SKM-1 (cell line): Measurements from ENCODE around the gene PIGQ.

Experiments
- DNase-seq: peaks from one replicate; lab custom pipeline; 2025; ENCODE audit not compliant: unreplicated experiment; lab: John Stamatoyannopoulos, UW

PIGQ gene

DNA sequence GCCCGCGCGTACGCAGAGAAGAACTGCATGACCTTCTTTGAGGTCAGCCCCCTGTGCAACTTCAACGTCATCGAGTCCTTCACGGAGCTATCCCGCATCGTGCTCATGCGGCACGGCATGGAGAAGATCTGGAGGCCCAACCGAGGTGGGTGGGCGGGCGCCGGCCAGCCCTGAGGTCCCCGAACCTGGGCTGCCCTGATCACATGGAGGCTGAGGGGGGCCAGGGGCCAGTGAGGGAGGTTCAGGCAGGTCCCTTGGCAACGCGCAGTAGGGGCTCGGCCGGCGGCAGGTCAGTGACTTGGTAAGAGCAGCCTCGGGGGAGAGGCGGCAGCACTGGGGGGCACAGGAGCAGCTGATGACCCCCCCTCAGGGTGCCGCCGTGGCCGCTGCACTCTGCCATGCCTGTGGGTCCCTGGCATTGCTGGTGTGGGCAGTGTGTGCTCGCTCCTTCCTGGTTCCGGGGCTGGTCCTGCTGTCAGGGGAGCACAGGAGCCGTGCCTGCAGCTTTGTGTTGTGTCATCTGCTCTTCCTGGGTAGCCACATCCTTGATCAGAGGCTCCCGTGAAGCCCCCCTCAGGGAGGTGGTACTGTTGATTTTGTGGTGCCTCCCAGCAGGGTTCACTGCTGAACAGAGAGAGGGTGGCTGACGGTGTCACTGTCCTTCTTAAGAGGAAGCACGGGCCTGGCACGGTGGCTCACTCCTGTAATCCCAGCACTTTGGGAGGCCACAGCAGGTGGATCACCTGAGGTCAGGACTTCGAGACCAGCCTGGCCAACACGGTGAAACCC lies 56.4 kb downstream of the PIGQ start:
- DNase-seq, result no peak

GRCh38 chr16:626787-627453 lies 57.2 kb downstream of the PIGQ start:
- no peak for DNase-seq

GRCh38 chr16:627454-628239 lies 57.9 kb downstream of the PIGQ start:
- no peak for DNase-seq

GRCh38 chr16:628321-629061 lies 58.7 kb downstream of the PIGQ start:
- no peak for DNase-seq

DNA sequence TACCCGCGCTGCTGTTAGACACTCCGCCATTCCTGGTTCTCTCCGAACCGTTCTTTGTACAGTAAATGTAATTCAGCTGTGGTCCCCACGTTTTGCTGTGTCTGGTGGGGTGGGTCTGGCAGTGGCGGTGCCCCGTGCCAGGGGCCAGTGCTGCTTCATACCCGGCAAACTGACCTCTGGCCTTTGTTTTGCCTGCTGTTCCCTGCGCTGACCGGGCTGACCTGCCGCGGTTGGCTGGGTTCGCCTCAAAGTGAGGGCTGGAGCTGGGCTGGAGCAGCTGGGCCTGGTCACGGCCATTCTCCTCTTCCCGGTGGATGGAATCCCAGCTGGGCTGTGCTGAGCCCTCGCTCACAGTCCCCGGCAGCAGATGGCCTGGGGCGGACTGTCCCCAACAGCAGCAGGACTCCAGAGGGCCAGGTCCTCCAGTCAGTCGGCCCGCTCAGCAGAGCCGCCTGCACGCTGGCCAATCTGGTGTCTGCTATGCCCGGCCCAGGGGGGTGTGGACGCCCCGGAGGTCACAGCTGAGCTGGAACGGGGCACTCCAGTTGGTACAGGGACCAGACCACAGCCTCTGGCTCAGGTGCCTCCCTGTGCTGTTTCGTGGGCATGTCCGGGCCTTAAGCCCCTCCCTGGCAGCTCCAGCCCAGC lies 59.5 kb downstream of the PIGQ start:
- no peak for DNase-seq

- DNase-seq, result no peak
Measured at GRCh38 chr16:629833-630248, 60.1 kb downstream of the PIGQ start.

- DNase-seq, result no peak
Measured at GRCh38 chr16:630249-630814, 60.6 kb downstream of the PIGQ start.

- DNase-seq, result no peak
Measured at GRCh38 chr16:630815-631405, 61.1 kb downstream of the PIGQ start, which contains the start of gene WFIKKN1. Gene WFIKKN1, plus strand, starts transcription at chr16:630985. Its CDS starts 269 bp downstream, at chr16:631254.

DNA sequence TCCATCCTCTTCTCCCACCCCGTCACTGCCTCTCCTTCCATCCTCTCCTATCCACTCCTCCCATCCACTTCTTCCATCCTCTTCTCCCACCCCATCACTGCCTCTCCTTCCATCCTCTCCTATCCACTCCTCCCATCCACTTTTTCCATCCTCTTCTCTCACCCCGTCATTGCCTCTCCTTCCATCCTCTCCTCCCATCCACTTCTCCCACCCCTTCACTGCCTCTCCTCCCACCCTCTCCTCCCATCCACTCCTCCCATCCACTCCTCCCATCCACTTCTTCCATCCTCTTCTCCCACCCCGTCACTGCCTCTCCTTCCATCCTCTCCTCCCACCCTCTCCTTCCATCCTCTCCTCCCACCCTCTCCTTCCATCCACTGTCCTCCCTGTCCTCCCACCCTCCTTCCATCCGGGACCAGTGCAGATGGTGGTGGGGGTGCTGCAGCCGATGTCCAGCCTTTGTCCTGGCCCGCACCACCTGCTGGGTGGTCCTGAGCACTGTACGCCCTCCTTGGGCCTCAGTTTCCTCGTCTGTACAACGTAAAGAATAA lies 62.1 kb downstream of the PIGQ start:
- DNase-seq, result no peak

DNA sequence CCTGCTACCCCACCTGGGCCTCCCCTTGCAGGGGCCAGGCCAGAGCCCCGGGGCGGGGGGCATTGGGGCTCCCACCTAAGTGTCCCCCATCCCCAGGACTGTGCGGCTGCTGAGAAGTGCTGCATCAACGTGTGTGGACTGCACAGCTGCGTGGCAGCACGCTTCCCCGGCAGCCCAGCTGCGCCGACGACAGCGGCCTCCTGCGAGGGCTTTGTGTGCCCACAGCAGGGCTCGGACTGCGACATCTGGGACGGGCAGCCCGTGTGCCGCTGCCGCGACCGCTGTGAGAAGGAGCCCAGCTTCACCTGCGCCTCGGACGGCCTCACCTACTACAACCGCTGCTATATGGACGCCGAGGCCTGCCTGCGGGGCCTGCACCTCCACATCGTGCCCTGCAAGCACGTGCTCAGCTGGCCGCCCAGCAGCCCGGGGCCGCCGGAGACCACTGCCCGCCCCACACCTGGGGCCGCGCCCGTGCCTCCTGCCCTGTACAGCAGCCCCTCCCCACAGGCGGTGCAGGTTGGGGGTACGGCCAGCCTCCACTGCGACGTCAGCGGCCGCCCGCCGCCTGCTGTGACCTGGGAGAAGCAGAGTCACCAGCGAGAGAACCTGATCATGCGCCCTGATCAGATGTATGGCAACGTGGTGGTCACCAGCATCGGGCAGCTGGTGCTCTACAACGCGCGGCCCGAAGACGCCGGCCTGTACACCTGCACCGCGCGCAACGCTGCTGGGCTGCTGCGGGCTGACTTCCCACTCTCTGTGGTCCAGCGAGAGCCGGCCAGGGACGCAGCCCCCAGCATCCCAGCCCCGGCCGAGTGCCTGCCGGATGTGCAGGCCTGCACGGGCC lies 62.9 kb downstream of the PIGQ start:
- DNase-seq, result no peak

GRCh38 chr16:633336-634050 lies 63.7 kb downstream of the PIGQ start:
- DNase-seq, result no peak
